GM04503 (cell line): Measurements from ENCODE around the gene KLF13.
A peak's percentile ranks its signal among the peaks of the same experiment; 100 is the strongest.

Experiments
- DNase-seq: peaks from one replicate; pipeline ENCODE4 v3.0.0-alpha.2; 2012; ENCODE audit warnings: low read depth

Gene KLF13

DNA sequence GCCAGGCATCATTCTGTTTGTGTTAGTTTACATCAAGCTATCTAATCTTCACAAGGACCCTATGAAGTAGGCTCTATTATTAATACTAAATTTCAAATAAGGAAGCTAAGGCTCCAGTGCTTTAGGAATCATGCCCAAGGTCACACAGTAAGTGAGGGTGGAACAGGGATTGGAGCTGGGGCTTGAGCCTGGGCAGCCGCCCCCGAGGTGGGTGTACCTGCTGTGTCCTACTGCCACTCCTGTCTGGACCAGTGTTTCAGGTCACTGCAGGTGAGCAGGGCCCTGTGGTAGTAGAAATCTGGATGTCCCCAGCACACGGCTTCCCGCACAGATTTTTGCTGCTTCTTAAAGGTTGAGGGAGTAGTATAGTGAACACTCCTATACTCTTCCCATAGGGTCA is 6.5 kb downstream of the KLF13 start:
- no peak for DNase-seq

DNA sequence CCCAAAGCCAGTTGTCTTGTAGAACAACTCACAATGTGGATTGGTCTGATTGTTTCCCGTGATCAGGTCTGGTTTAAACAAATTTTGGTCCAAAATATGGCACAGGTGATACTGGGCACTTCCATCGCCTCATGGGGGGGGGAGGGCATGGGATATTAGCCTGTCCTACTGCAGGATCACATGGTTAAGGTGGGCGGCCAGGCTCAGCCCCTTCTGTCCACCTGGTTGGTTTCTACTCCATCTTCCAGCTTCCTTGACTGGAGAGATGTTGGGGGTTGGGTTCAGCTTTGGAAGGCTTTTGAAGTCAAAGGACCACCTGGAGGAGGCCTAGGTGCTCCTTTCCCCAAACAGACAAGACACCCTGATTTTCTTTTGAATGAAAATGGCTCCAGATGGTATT is 7.2 kb downstream of the KLF13 start:
- no peak for DNase-seq

DNA sequence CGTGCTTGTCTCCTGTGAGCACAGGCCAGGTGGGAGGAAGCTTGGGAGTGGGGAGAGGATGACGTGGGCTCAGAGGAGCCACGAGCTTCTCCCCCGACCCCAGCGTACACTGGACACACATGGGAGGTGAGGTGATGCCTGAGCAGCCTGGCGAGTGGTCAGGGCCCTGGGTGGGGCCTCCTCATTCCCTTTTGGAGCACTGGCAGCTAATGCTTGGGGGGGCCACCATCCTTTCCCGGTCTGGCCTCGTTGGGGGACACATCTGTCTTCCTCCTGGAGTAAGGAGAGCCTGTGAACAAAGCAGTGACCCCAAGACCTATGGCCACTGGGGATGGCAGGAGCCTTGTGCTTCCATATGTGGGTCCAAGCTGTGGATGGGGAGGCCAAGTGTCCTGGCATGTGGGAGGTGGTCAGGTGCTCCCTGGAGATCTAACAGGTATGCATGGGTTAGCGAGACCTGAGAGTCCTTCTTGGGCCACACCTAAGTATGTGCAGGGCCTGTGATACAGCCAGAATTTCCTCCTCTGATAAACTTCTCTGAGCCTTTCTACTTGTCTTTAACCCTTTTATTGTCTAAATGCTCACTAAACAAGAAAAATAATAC is 9.5 kb downstream of the KLF13 start:
- DNase-seq: no peak

DNA sequence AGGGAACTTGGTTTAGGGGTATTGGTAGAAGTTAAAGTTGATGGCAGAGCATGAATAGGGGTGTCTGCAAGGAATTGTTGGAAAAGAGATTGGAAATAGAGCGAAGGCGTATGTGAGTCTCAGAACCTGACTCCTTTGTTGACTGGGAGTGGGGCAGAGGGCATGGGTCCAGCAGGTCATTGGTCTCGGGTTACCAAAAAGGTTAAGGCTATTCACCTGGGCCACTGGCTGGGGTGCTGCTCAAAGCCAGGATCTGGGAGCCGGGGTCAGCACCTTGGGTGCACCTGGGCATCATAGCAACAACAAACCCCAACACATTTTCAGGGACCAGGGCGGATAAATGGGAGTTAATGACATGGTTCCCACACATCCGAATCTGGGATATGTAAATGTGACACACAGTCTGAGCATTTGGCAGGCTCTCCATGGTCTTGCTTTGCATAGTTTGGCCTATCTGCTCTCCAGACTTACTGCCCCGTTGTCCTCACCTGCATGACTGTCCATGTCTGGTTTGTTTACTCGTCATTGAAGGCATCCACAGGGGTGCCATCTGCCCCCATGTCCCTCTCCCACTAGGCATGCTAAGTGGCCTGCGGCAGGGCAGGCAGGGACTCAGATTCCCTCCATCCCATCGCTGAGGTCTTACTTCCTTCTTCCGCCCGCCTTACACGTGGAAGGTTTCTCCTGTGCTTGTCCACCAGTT is 10.1 kb downstream of the KLF13 start:
- no peak for DNase-seq

DNA sequence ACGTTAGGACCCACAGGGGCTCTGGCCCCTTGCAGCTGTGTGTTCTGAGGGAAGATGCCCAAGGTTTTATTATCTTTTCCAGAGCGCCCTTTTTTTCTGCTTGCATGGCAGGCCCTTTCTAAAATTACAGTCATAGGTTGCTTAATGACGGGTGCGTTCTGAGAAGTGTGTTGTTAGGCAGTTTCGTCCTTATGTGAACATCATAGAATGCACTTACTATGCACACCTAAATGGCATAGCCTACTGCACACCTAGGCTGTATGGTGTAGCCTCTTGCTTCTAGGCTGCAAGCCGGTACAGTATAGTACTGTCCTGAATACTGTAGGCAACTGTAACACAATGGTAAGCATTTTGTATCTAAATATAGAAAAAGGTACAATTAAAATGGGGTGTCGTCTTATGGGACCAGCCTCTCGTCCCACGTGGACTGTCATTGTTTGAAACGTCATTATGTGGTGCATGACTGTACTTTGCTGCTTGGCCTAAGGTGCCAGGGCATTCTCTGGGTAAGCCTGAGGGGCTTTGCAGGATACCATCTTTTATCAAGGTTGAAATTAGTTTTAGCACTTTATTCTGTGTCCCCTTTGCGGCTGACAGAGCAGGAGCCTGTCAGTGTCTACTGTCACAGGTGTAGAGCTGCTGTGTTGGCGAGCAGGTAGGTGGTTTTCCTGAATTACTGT is 10.9 kb downstream of the KLF13 start:
- no peak for DNase-seq

DNA sequence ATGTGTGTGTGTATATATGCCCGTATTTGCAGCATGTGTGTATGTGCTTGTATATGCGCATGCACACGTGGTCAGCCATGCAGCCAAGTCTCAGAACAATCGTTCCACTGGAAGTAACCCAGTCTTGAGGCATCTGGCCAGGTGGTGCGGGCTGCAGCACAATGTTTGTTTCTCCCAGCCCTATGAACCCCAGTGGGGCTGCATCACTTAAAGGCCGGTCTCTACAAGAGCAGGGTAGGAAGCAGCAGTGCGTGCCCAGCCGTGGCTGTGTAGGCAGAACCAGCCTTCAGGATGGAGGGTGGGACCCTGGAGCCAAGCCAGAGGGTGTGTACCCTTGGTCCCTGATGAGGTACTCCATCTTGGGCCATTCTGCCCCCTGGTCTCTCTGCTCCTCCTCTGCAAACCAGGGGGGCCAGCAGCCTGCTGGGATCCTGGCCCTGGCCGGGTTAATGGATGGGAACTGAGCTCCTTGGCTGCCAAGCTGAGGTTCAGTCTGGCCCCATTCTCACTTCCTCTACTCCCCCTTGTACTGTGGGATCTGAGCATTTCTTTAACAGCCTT is 11.8 kb downstream of the KLF13 start:
- no peak for DNase-seq

DNA sequence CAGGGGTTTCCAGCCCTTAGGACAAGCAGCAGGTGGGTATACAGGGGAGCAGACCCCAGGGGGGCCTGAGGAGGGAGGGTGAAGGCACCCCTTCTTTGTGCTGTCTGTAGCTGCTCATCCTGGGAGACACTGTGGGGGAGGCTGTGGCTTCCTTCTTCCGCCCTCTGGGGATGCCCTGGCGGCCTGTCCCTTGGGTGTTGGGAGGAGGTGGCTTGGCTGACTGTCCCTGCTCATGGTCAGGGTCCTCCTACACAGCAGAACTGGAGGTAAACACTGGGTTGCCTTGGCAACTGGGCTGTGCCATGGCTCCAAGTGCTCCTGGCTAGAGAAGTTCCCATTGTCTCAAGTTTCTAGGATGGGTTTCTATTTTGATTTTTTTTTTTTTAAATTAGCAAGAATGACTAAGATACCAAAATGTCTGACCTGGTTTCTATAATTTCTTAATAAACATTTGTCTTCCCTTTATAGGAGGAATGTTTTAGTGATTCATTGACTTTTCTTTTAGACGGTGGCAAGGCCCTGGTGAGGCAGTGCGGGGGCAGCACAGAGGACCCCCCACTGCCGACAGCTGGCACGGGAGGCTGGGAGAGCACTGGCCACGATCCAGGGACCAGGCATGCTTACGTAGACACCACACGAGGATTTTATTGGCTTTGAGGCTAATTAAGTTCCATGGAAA is 12.4 kb downstream of the KLF13 start:
- peak; percentile 81 for DNase-seq

DNA sequence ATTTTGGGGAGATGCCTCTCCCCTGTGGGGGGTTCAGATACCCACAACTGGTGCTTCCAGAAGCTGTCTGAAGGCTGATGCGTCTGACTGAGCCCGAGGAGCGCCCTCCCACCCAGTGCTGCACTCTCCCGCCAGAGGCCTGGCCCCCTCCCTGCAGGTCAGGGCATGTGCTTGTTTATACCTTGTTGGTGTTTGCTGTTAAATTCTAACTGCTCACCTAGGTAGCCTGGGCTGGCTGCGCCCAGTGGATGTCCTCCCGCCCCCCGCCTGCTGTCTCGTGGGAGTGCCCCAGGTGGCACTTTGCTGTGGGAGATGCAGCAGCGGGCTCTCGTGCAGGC is 12.9 kb downstream of the KLF13 start:
- no peak for DNase-seq

DNA sequence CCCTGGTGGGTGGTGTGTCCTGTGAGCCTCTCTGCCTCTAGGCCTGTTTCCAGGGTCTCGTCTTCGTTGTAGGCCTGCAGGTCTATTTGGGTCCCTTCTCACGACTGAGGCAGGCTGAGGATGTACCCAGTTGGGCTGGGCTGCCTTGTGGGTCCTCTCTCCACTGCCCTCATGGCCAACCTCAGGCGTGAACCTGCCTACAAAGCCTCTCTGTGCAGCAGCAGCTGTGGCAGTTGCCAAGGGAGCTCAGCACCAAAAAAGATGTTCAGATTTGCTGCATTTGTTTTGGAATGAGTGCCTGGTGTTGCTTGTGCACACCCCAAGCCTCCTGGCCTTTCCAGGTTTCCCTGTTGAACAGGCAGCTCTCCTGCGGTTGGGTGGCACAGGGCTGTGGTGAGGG is 13.4 kb downstream of the KLF13 start:
- DNase-seq: no peak

DNA sequence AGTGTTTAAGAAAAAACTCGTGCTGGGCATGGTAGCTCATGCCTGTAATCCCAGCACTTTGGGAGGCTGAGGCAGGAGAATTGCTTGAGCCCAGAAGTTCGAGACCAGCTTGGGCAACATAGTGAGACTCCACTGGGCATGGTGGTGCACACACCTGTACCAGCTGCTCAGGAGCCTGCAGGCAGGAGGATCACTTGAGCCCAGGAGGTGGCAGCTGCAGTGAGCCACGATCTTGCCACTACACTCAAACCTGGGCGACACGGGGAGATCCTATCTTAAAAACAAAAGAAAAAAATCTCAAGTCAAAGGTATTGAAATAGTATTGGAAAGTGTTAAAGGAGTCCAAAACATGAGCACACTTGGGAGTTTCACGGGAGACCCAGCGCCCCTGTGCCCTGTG is 14.0 kb downstream of the KLF13 start:
- DNase-seq: no peak

DNA sequence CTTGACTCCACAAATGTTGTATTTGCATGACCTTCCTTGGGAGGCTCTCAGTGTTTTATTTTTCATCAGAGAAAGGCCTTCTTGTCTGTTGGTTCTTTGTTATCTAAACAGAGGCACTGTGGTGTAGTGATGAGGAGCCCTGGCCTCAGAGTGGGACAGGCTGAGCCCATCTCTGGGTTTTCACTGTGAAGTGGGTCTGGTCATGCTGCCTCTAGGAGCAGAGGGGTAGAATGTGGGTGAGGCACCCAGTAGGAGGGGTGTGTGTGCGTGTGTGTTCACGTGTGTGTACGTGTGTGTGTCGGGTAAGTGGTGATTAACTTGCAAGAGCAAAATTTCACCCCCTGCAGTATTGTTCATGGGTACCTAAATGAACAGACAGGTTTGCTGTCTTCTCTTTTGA is 14.4 kb downstream of the KLF13 start:
- DNase-seq: no peak

DNA sequence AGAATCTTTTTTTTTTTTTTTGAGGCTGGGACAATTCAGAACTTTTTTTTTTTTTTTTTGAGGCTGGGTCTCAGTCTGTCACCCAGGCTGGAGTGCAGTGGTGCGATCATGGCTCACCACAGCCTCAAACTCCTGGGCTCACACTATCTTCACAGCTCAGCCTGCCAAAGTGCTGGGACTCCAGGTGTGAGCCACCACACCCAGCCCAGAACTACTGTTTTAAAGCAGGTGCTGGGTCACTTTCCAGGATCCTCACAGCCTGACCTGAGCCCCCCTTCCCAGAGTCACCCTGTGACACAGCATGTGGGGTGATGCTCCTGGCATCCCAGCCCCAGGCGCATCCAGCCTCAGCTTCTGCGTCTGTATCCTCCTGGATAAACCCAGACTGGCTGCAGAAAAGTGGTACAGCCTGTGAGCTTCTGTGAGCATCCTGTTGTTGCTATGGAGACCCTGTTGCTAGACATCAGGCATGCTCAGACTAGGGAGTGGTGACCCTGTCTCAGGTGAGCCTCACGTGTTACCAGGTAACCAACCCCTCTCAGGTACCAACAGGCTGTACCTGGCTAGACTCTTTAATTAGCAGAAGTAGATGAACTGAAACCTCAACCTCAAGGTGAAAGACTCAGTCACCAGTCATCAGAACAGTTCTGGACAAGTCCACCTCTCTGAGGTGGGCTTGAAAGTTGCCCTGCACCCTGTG is 15.0 kb downstream of the KLF13 start:
- DNase-seq: no peak

DNA sequence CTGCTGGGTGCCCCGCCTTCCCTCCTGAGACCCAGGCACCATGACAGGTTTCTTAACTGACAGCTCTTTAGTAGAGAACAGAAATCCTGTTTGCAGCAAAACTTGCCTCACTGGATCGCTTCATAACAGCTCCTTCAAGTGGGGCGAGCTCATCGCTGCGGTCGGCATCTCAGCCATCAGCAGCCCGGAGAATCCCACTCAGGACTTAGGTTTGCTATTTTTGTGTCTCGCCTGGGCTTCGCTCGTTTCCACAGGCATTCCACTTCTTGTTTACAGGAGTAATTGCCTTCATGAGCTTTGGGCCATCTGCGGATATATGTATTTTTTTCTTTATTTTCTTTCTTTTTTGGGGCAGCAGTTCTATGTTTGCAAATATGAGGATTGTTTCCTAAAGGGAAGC is 15.7 kb downstream of the KLF13 start:
- no peak for DNase-seq

DNA sequence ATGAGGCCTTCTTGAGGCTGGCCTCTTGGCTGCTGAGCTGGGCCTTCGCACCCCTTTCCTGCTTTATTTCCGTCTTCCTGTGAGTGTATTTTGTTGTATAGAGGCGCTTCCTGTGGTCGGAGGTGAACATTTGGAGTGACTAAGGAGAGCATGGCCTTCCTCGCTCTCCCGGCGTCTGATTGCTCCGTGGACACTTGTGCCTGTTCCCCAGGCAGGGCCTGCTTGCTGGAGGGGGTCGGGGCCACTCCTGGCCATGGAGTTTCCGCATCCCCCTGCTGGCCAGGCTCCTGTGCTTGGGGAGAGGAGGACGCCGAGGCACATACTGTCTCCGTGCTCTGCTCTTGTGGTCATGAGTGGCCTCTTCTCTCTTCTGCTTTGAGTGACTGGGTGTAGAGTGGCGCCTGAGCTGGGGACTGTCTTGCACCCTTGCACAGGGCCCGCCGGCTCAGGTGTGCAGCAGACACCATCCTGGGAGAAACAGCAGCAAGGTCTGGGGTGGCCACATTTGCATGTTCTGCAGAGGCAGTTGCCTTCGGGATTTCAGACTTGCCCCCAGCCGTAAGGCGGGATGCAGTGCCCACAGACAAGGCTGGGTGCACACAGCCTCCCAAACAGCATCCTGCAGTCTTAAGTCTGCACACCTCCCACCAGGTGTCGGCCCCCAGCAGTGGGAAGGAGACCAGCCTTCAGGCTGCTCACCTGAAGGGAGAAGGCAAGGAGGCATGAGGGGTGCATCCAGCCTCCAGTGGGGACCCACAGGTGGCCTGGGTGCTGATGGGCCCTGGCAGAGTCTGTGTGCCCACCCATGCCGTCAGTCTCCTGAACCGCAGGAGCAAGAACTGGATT is 16.4 kb downstream of the KLF13 start:
- no peak for DNase-seq

DNA sequence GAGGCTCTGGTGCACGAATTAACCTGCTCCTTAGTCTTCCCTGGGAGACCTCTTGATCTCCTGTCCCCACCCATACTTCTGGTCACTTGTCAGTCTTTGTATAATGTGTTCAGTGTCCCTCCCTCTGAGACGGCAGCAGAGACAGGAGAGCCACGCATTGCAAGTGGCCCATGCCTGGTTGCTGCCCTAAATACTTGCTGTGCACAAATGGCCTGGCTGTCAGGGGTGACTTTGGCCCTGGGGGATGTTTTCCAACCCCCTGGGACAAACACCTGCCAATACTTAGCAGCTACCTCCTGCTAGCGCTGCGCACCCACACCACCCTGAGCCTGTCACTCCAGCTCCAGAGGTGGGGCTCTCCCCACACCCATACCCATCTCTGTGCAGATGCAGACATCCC is 17.2 kb downstream of the KLF13 start:
- DNase-seq: no peak

DNA sequence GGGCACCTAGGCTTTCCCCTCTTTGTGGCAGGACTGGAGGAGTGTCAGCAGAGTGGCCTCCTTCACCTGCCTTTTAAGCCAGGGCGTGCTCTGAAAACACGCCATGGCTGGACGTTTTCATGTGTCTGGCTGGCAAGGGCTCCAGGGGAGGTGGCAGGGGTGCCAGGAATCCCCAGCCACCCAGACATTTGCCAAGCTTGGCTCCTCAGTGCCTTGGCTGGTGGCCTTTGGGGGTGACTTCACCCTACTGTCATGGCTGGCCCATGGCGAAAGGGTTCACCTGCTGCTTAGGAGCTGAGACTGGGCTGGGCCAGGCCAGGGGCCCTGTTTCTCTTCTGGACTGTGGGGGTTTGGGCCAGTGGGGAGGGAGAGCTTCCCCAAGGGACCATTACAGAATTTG is 17.6 kb downstream of the KLF13 start:
- DNase-seq: no peak

DNA sequence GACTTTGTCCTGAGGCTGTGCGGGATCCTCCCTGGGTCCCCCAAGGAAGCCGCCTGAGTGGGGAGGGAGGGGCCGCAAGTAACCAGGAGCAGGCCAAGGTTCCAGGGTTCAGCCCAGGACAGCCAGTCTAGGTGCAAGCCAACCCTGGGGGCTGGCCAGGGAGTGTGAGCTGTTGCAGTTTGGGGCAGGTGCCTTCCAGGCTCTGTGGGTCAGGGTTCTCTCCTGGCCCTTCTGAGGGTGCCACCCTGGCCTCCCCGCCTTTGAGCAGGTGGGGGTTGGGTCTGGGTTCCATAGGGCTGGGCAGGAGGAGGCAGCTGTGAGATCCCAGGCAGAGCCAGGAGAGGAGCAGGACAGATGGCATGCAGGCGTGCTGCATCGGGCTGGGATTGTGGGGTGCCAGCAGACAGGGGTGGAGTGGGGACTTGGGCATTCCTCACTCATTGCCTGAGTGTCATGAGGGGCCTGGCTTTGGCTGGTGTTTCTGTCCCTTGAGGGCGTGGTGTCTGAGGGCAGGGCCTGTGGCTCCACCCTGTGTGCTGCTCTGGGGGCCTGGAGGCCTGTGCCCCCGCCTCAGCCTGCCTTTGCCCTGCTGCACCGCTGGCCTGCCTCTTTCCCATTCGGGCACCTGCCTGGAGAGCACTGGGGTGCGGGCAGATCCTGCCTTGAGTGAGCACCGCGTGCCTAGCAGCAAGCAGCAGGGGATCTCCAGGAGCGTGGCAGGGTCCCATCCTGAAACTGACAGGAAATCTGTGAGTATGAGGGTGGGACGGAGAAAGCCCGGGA is 18.4 kb downstream of the KLF13 start:
- no peak for DNase-seq

DNA sequence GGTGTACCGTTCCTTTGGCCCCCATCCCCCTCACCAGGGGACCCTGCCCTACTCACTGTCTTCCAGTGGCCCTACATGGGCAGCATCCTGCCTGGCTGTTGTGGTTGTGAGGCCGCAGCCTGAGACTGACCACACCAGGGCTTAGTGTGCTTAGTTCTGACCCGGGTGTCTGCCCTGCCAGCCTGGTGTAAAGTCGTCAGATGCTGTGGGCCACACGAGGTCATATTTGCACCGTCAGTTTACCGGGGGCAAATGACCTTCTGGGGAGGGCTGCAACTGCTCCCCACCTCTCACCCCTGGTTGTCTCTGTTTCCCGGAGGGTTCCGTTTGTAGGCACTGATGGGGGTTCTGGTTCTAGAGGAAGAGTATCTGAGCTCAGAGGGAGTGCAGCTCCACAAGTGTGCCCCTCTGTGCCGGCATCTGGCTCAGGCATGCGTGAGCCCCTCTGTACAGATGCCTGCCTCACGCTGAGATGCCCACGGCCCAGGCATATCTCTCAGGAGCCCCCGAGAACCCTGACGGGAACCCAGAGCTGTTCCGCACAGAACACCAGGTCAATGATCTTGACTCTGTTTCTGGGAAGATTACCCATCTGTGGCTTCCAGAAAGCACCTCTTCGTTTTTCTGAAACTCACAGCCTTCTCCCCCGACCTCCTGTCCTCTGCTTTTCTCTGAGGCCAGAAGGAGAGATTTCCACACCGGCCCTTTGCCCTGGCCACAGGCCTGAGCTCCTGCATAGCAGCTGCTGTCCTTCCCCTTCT is 19.2 kb downstream of the KLF13 start:
- no peak for DNase-seq

DNA sequence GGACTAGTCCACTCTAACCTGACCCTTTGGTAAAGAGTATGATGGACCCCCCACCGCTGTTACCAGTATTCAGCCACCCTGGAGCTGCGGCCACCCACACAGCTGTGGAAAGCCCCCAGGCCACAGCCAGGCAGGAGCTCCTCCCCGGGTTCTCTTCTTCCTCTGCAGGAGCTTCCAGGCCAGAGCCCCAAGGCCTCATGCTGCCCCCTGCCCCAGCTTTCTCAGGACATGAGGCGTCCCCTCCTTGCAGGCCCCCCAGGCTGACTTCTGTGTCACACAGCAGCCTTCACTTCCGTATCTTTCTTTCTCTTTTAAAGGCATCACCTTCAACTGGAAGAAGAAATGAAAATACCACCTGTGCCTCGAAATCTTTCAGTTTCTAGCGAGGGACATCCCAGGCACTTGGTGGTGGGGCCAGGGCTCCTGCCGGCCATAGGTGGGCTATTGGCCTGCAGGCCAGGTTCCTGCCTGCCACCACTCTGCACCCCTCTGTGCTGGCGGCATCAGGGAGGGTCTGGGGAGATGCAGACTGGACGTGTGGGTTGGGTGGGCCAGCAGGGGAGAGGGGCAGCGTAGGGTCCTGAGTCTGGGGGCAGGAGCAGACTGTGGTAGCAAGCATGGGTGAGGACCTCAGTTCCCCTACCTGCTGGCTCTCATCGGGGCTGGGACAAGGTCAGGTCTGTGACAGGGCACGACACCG is 19.9 kb downstream of the KLF13 start:
- DNase-seq: no peak
